Measurements from ENCODE around the gene OLA1. TPM values are rescaled to one million over a fixed set of nuclear protein-coding genes. Genes with fewer than 3 reads are reported as not detected.

The OLA1 gene
- total and polyA plus RNA-seq, 2 of the 4 experiments (the other 2 are of a cell fraction): 54.7 to 71.2 TPM

GRCh38 chr2:174138161-174138560 is 110.2 kb downstream of the OLA1 start:
- no peak overlapping the region for H2BK5ac ChIP-seq (ENCODE audit: low read depth, low read length, poor library complexity, severe bottlenecking)
- H4K8ac ChIP-seq (ENCODE audit: low read depth in 2 of 2, low read length in 2 of 2): no peak overlapping the region
- H3K36me3 ChIP-seq (ENCODE audit: control insufficient read depth, insufficient read depth, low read length): peaks cover 4% of the 10 kb centered on the region
- POLR2A ChIA-PET (ENCODE audit: unreplicated experiment): no interaction called here
- H4K5ac ChIP-seq (ENCODE audit: low read depth, low read length): no peak overlapping the region
- DNase-seq (no peak), ATAC-seq (ENCODE audit: low read depth) (no peak)
- dilution Hi-C loops (cut with HindIII; ENCODE audit: low sequenced_read_pairs, unreplicated experiment): no loop called here
- TF ChIP-seq NFE2L2 (IDR thresholded peaks at IDR 0.05; ENCODE audit: low read depth, low read length) (no peak), CHD1 (IDR thresholded peaks at IDR 0.05; ENCODE audit: low read depth, low read length) (no peak), FOS (IDR thresholded peaks at IDR 0.05; ENCODE audit: low read depth, low read length) (no peak), ELK1 (IDR thresholded peaks at IDR 0.05; ENCODE audit: borderline replicate concordance, low read depth, low read length) (no peak), USF2 (IDR thresholded peaks at IDR 0.05; ENCODE audit: low read depth, low read length) (no peak), MAFK (IDR thresholded peaks at IDR 0.05; ENCODE audit: low read depth, low read length) (no peak), MXI1 (IDR thresholded peaks at IDR 0.05; ENCODE audit: borderline replicate concordance, low read depth, low read length) (no peak), POLR2A (IDR thresholded peaks at IDR 0.05; ENCODE audit: low read depth, low read length) (no peak), MAZ (IDR thresholded peaks at IDR 0.05; ENCODE audit: borderline replicate concordance, low read depth, low read length) (no peak), CTCF (conservative IDR thresholded peaks at IDR 0.05; ENCODE audit: low read depth, low read length) (no peak), SMC3 (IDR thresholded peaks at IDR 0.05; ENCODE audit: low read depth, low read length) (no peak)
- H3K9me1 ChIP-seq (ENCODE audit: insufficient read depth, low read length): no peaks in the 10 kb centered on the region
- H3K14ac ChIP-seq (replicated peaks; ENCODE audit: low read depth, low read length): no peak overlapping the region
- in situ Hi-C loops (cut with MboI; ENCODE audit: low sequenced_read_pairs): no loop called here
- H3K23ac ChIP-seq (ENCODE audit: low read depth, low read length): no peak overlapping the region
- H4K20me1 ChIP-seq (ENCODE audit: insufficient read depth, low read length): no peaks in the 10 kb centered on the region
- H3K27ac ChIP-seq (ENCODE audit: insufficient read depth, low read length): no peak overlapping the region
- H2AK9ac ChIP-seq (replicated peaks; ENCODE audit: low read depth, low read length, poor library complexity): no peak overlapping the region
- no peaks in the 10 kb centered on the region for H3K27me3 ChIP-seq (ENCODE audit: control insufficient read depth, insufficient read depth, low read length)
- no peak overlapping the region for H3K18ac ChIP-seq (ENCODE audit: low read depth, low read length)
- no peak overlapping the region for H2BK15ac ChIP-seq (ENCODE audit: low read depth, low read length)
- H4K91ac ChIP-seq (ENCODE audit: insufficient read depth, low read depth, low read length): no peak overlapping the region
- H2AFZ ChIP-seq (replicated peaks; ENCODE audit: low read length, poor library complexity): no peak overlapping the region
- no peak overlapping the region for H3K4me3 ChIP-seq (ENCODE audit: insufficient read depth, low read depth, low read length)
- BruUV-seq (replicated peaks): no TSS peak
- CTCF ChIA-PET: no interaction called here
- H3K9ac ChIP-seq (ENCODE audit: low read depth, low read length): no peak overlapping the region
- peaks cover 6% of the 10 kb centered on the region for H3K9me3 ChIP-seq (ENCODE audit: control insufficient read depth, insufficient read depth, low read length)
- H3K4me2 ChIP-seq (ENCODE audit: low read depth, low read length): no peak overlapping the region
- intact Hi-C loops (cut with micrococcal nuclease): no loop called here
- no peak overlapping the region for H2BK20ac ChIP-seq (ENCODE audit: low read depth, low read length)
- H3K79me1 ChIP-seq (ENCODE audit: low read depth in 1 of 2, low read length in 2 of 2): peaks cover 4 to 15% of the 10 kb centered on the region in 2 experiments; a peak in 2 of 4 replicates
- WGBS, 2 experiments (ENCODE audit: extremely low coverage in 2 of 2, insufficient read length in 1 of 2): no CpG with 5 or more reads among the region's 4 CpGs
- H2BK120ac ChIP-seq (ENCODE audit: low read depth, low read length): no peak overlapping the region
- no peaks in the 10 kb centered on the region for H3K4me1 ChIP-seq (ENCODE audit: control insufficient read depth, insufficient read depth, low read length)
- no peak overlapping the region for H2AK5ac ChIP-seq (ENCODE audit: low read depth, low read length)
- H3K56ac ChIP-seq (ENCODE audit: extremely low read depth, insufficient read depth, low read length): no peak overlapping the region
- H3K4ac ChIP-seq (ENCODE audit: low read depth, low read length): no peak overlapping the region

Data from IMR-90 (cell line).